OCI-LY3 (cell line): ENCODE data around the gene PCDHGA6.
"Not testable (repeated sequence)": the region's sequence is repeated elsewhere in the genome, so short reads cannot be mapped to it uniquely, and the experiment has no call there.

Source experiments
- H2AFZ ChIP-seq: fragments of 200-600, 300-600 bp; shearing (Covaris generic); 2 replicates; pipeline ENCODE4 v1.6.0; 2014; ENCODE audit warnings: antibody characterized with exemption, low read depth, low read length
- H3K27ac ChIP-seq: fragments of 200-600, 300-600 bp; sonication (generic); 2 replicates; pipeline ENCODE4 v1.5.1; 2014; ENCODE audit warnings: mild to moderate bottlenecking, low read length, moderate library complexity, mixed read lengths
- H3K27me3 ChIP-seq: fragments of 200-600, 300-600 bp; sonication (generic); 2 replicates; pipeline ENCODE4 v1.6.1; 2014; ENCODE audit warnings: low read depth, low read length, mixed read lengths
- H3K36me3 ChIP-seq: fragments of 200-600, 300-600 bp; sonication (generic); replicated peaks from 2 replicates; pipeline ENCODE3; 2014; ENCODE audit warnings: low read depth, low read length, mixed read lengths
- H3K4me1 ChIP-seq: fragments of 300-600, 200-600 bp; sonication (generic); 2 replicates; pipeline ENCODE4 v1.6.1; 2014; ENCODE audit warnings: low read length, mixed read lengths
- H3K4me2 ChIP-seq: fragments of 200-600, 300-600 bp; sonication (generic); 2 replicates; pipeline ENCODE4 v1.6.1; 2014; ENCODE audit warnings: low read length, mixed read lengths
- H3K4me3 ChIP-seq: fragments of 300-600, 200-600 bp; sonication (generic); 2 replicates; pipeline ENCODE4 v1.5.1; 2014; ENCODE audit warnings: antibody characterized with exemption, mild to moderate bottlenecking, low read length, moderate library complexity
- H3K79me2 ChIP-seq: fragments of 300-600, 200-600 bp; shearing (Covaris generic); 2 replicates; pipeline ENCODE4 v1.6.1; 2014; ENCODE audit warnings: mild to moderate bottlenecking, low read length, mixed read lengths
- H3K9ac ChIP-seq: fragments of 300-600, 200-600 bp; shearing (Covaris generic); 2 replicates; pipeline ENCODE4 v1.6.0; 2014; ENCODE audit warnings: mild to moderate bottlenecking, low read length, moderate library complexity
- H3K9me3 ChIP-seq: fragments of 200-600, 300-600 bp; shearing (Covaris generic); 2 replicates; pipeline ENCODE4 v1.6.1; 2014; ENCODE audit warnings: low read length, mixed read lengths; ENCODE audit not compliant: insufficient read depth
- H4K20me1 ChIP-seq: fragments of 200-600, 300-600 bp; sonication (generic); 2 replicates; pipeline ENCODE4 v1.6.1; 2016; ENCODE audit warnings: low read length, mixed read lengths; ENCODE audit not compliant: insufficient read depth
- CTCF ChIP-seq: fragments of 200-600, 300-600 bp; sonication (generic); IDR thresholded peaks from 2 replicates; pipeline ENCODE4 v1.5.1; 2014; ENCODE audit warnings: antibody characterized with exemption, low read length, low read depth
- EZH2phosphoT487 ChIP-seq: fragments of 200-600 bp; shearing (Covaris generic); IDR thresholded peaks from 2 replicates; pipeline ENCODE4 v1.6.1; 2018; ENCODE audit warnings: antibody characterized with exemption, mixed run types, low read depth

The PCDHGA6 gene

GRCh38 chr5:141389153-141390042 lies 15.7 kb downstream of the PCDHGA6 start:
- H3K27ac ChIP-seq, result no peak overlapping the region
- H3K4me3 ChIP-seq, result no peak overlapping the region
- H3K36me3 ChIP-seq, result no peaks in the 10 kb centered on the region
- H3K9me3 ChIP-seq, result no peaks in the 10 kb centered on the region
- no peaks in the 10 kb centered on the region for H3K27me3 ChIP-seq
- H3K4me2 ChIP-seq, result no peak overlapping the region
- no peaks in the 10 kb centered on the region for H4K20me1 ChIP-seq
- H2AFZ ChIP-seq, result no peak overlapping the region
- H3K9ac ChIP-seq, result no peak overlapping the region
- TF ChIP-seq CTCF (no peak), EZH2phosphoT487 (no peak)
- H3K79me2 ChIP-seq, result no peaks in the 10 kb centered on the region
- no peaks in the 10 kb centered on the region for H3K4me1 ChIP-seq

GRCh38 chr5:141392429-141393198 lies 18.9 kb downstream of the PCDHGA6 start, which contains the start of gene PCDHGA8:
TSS of gene PCDHGA8 (plus strand) at chr5:141392633. CDS start at chr5:141392814, 181 bp downstream.
- H2AFZ ChIP-seq, result no peak within 1 kb of the TSS
- no peak within 1 kb of the TSS for H3K9ac ChIP-seq
- H3K4me2 ChIP-seq, result no peak within 1 kb of the TSS
- H3K27me3 ChIP-seq, result no peaks in the 10 kb centered on the region
- no peaks in the 10 kb centered on the region for H3K9me3 ChIP-seq
- H3K27ac ChIP-seq, result no peak within 1 kb of the TSS
- no peak for TF ChIP-seq EZH2phosphoT487
- TF ChIP-seq CTCF, result no peak
- H4K20me1 ChIP-seq, result no peaks in the 10 kb centered on the region
- no peak within 1 kb of the TSS for H3K4me3 ChIP-seq
- no peaks in the 10 kb centered on the region for H3K4me1 ChIP-seq
- H3K79me2 ChIP-seq, result no peaks in the 10 kb centered on the region
- H3K36me3 ChIP-seq, result no peaks in the 10 kb centered on the region

GRCh38 chr5:141393267-141393666 lies 19.6 kb downstream of the PCDHGA6 start:
- no peaks in the 10 kb centered on the region for H3K27me3 ChIP-seq
- TF ChIP-seq EZH2phosphoT487 (no peak), CTCF (no peak)
- no peak overlapping the region for H2AFZ ChIP-seq
- no peak overlapping the region for H3K9ac ChIP-seq
- no peaks in the 10 kb centered on the region for H3K79me2 ChIP-seq
- H3K4me2 ChIP-seq, result no peak overlapping the region
- no peaks in the 10 kb centered on the region for H3K4me1 ChIP-seq
- H3K27ac ChIP-seq, result no peak overlapping the region
- no peak overlapping the region for H3K4me3 ChIP-seq
- H3K9me3 ChIP-seq, result no peaks in the 10 kb centered on the region
- H3K36me3 ChIP-seq, result no peaks in the 10 kb centered on the region
- H4K20me1 ChIP-seq, result no peaks in the 10 kb centered on the region

GRCh38 chr5:141394401-141395187 lies 20.9 kb downstream of the PCDHGA6 start:
- not testable (repeated sequence) for H3K79me2 ChIP-seq, H3K4me3 ChIP-seq, H2AFZ ChIP-seq, H4K20me1 ChIP-seq, H3K9ac ChIP-seq, H3K9me3 ChIP-seq, H3K27me3 ChIP-seq, H3K27ac ChIP-seq, H3K36me3 ChIP-seq, H3K4me2 ChIP-seq, H3K4me1 ChIP-seq

GRCh38 chr5:141397756-141398551 lies 24.3 kb downstream of the PCDHGA6 start, which contains the start of gene PCDHGB5:
TSS of gene PCDHGB5 (plus strand) at chr5:141397947. CDS start at chr5:141398128, 181 bp downstream.
- not testable (repeated sequence) for H3K4me3 ChIP-seq, H3K4me2 ChIP-seq

More at GRCh38 chr5:141397756-141398551, 24.3 kb downstream of the PCDHGA6 start, which contains the start of gene PCDHGB5:
- not testable (repeated sequence) for H3K27ac ChIP-seq, H2AFZ ChIP-seq, H3K9ac ChIP-seq, H3K79me2 ChIP-seq, H4K20me1 ChIP-seq, H3K9me3 ChIP-seq, H3K4me1 ChIP-seq, H3K36me3 ChIP-seq, H3K27me3 ChIP-seq
